Keratinocyte (primary cell): Measurements from ENCODE around the gene AAMDC.
"Not testable (repeated sequence)": the region's sequence is repeated elsewhere in the genome, so short reads cannot be mapped to it uniquely, and the experiment has no call there.

Experiments used
- CTCF ChIP-seq, 3 experiments: IDR thresholded peaks in 1 of 3; conservative IDR thresholded peaks in 1 of 3; optimal IDR thresholded peaks in 1 of 3; 2 replicates in 2 of 3; 3 replicates in 1 of 3; pipeline versions ENCODE3 to v1.5.1; 2011; ENCODE audit warnings: low read length in 3 of 3, mild to moderate bottlenecking in 3 of 3, moderate library complexity in 2 of 3, control low read depth in 1 of 3, inconsistent platforms in 1 of 3; ENCODE audit not compliant: insufficient read depth in 2 of 3; ENCODE audit errors: extremely low read depth in 1 of 3
- EZH2 ChIP-seq: IDR thresholded peaks from one replicate; pipeline ENCODE4 v1.6.1; 2012; ENCODE audit warnings: inconsistent platforms, mild to moderate bottlenecking, low read length, moderate library complexity

- TF ChIP-seq CTCF (optimal IDR thresholded peaks at IDR 0.05 in 1 of 3, IDR thresholded peaks at IDR 0.05 in 1 of 3, conservative IDR thresholded peaks at IDR 0.05 in 1 of 3; ENCODE audit: extremely low read depth in 1 of 3, insufficient read depth in 2 of 3, low read length in 3 of 3); EZH2: not testable (repeated sequence)
Observed at GRCh38 chr11:77917713-77918112, 96.8 kb downstream of the AAMDC start.
